K562 (cell line): ENCODE measurements around the gene VPS35L.

ENCODE experiments used
- ZNF253 ChIP-seq: fragments of 250-450 bp; sonication (Bioruptor Pico); conservative IDR thresholded peaks from 2 replicates; pipeline ENCODE4 v1.6.1; 2021; ENCODE audit warnings: mild to moderate bottlenecking
- TF ChIP-seq, protein P1 (sequence below): fragments of 250-450 bp; sonication (Bioruptor Pico); IDR thresholded peaks from 2 replicates; pipeline ENCODE4 v1.4.0; 2020; ENCODE audit warnings: mild to moderate bottlenecking, moderate library complexity, borderline replicate concordance
- TF ChIP-seq, protein P2 (sequence below): sonication (generic); formaldehyde crosslinking; IDR thresholded peaks from 2 replicates; pipeline ENCODE4 v1.8.0; 2022; ENCODE audit warnings: mild to moderate bottlenecking, low read depth, missing genetic modification reagents

DNA sequence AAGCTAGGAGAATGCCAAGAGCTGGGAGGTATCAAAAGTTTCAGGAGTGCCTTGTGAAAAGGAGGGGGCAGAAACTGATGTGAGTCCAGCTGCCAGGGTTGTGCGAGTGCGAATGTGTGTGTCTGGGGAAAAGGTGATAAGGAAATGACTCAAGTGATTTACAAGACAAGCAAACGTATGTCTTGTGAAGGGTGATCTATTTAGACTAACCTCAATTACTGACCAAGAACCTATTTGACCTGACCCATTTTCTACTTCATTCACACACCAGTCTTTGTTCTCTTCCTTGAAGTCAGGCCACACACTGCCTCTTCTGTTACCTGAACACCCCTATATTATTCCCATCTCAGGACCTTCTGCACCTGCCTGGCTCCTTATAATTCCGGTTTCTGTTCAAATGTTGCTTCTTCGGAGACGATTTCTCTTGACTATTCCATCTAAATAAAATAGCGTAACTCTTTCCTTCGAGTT is 34.6 kb upstream of the VPS35L start:
- TF ChIP-seq, protein P1, sequence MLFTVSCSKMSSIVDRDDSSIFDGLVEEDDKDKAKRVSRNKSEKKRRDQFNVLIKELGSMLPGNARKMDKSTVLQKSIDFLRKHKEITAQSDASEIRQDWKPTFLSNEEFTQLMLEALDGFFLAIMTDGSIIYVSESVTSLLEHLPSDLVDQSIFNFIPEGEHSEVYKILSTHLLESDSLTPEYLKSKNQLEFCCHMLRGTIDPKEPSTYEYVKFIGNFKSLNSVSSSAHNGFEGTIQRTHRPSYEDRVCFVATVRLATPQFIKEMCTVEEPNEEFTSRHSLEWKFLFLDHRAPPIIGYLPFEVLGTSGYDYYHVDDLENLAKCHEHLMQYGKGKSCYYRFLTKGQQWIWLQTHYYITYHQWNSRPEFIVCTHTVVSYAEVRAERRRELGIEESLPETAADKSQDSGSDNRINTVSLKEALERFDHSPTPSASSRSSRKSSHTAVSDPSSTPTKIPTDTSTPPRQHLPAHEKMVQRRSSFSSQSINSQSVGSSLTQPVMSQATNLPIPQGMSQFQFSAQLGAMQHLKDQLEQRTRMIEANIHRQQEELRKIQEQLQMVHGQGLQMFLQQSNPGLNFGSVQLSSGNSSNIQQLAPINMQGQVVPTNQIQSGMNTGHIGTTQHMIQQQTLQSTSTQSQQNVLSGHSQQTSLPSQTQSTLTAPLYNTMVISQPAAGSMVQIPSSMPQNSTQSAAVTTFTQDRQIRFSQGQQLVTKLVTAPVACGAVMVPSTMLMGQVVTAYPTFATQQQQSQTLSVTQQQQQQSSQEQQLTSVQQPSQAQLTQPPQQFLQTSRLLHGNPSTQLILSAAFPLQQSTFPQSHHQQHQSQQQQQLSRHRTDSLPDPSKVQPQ (CRISPR knock-in tag) = no peak
- TF ChIP-seq ZNF253 (CRISPR knock-in tag) = no peak
- TF ChIP-seq, protein P2, sequence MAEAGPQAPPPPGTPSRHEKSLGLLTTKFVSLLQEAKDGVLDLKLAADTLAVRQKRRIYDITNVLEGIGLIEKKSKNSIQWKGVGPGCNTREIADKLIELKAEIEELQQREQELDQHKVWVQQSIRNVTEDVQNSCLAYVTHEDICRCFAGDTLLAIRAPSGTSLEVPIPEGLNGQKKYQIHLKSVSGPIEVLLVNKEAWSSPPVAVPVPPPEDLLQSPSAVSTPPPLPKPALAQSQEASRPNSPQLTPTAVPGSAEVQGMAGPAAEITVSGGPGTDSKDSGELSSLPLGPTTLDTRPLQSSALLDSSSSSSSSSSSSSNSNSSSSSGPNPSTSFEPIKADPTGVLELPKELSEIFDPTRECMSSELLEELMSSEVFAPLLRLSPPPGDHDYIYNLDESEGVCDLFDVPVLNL (CRISPR knock-in tag) = no peak
